Choroid plexus epithelial cell (primary cell): ENCODE results near the gene KCNQ5.

ENCODE experiments used
- DNase-seq: peaks from one replicate; pipeline ENCODE4 v3.0.0-alpha.2; 2010; ENCODE audit warnings: low read depth
- H3K4me3 ChIP-seq: 2 replicates; pipeline ENCODE4 v1.5.1; 2011; ENCODE audit warnings: low read depth, mild to moderate bottlenecking, control low read depth, low read length, moderate library complexity
- CTCF ChIP-seq: conservative IDR thresholded peaks from 2 replicates; pipeline ENCODE4 v1.5.1; 2011; ENCODE audit warnings: low read depth, mild to moderate bottlenecking, control low read depth, inconsistent platforms, low read length, moderate library complexity

The KCNQ5 gene

GRCh38 chr6:72657407-72658197, 35.7 kb downstream of the KCNQ5 start:
- H3K4me3 ChIP-seq: no peak overlapping the region
- TF ChIP-seq CTCF: no peak
- no peak for DNase-seq

- no peak for DNase-seq
- H3K4me3 ChIP-seq: no peak overlapping the region
- no peak for TF ChIP-seq CTCF
Measured at GRCh38 chr6:72659754-72660153, 37.9 kb downstream of the KCNQ5 start.

GRCh38 chr6:72661411-72661810, 39.5 kb downstream of the KCNQ5 start:
- no peak overlapping the region for H3K4me3 ChIP-seq
- TF ChIP-seq CTCF: no peak
- no peak for DNase-seq

GRCh38 chr6:72665599-72665998, 43.7 kb downstream of the KCNQ5 start:
- TF ChIP-seq CTCF: no peak

GRCh38 chr6:72669324-72669723, 47.5 kb downstream of the KCNQ5 start:
- no peak for DNase-seq
- no peak for TF ChIP-seq CTCF
- H3K4me3 ChIP-seq: no peak overlapping the region

More at GRCh38 chr6:72665599-72665998, 43.7 kb downstream of the KCNQ5 start:
- H3K4me3 ChIP-seq: no peak overlapping the region
- DNase-seq: no peak

GRCh38 chr6:72672906-72673305, 51.0 kb downstream of the KCNQ5 start:
- TF ChIP-seq CTCF: no peak
- no peak overlapping the region for H3K4me3 ChIP-seq
- no peak for DNase-seq

GRCh38 chr6:72674842-72675241, 53.0 kb downstream of the KCNQ5 start:
- no peak for DNase-seq
- no peak for TF ChIP-seq CTCF
- H3K4me3 ChIP-seq: no peak overlapping the region
